ENCODE results near the gene ZNF609.
A peak's percentile ranks its signal among the peaks of the same experiment; 100 is the strongest.

ZNF609 gene

DNA sequence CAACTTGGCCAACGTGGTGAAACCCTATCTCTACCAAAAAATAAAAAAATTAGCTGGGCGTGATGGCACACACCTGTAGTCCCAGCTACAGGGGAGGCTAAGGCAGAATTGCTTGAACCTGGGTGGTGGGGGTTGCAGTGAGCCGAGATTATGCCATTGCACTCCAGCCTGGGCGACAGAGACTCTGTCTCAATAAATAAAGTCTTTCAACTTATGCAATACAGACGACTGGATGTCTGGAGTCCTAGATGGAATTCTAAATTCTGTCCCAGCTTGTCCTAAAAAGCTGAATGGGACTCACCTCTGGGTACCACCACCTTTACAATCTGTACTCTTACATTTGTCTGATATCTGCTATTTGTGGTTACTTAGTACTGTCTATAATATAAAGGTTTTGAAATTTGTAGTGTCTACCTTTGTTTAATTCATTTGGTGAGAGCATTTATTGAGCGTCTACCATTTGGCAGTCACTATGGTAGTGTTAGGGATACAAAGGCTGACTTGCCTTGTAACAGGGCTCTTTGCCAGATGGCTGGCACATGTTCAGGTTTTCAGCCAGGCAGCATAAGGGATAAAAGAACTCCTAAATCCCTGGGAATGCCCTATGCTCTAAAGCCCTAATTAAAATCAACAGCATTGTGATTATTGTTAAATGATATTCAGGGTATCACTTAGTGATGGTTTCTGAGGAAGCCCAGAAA is 7.2 kb upstream of the ZNF609 start:
- Histone ChIP-seq H3K4me1 (peaks cover 39 to 58% (median 46%) of the 10 kb centered on the region in 10 experiments), H3K9ac (no peak overlapping the region), H3K27ac (no peak overlapping the region), H3K36me3 (peaks cover 12 to 52% (median 23%) of the 10 kb centered on the region in 11 experiments; a peak in 21 of 22 replicates), H3K27me3 (no peaks in the 10 kb centered on the region), H4K20me1 (peaks cover 0 to 25% (median 0%) of the 10 kb centered on the region in 11 experiments; a peak in 5 of 22 replicates), H3K4me2 (peak overlapping the region in 2 of 11 experiments; percentile 91 to 93; a peak in 4 of 22 replicates), H3K9me3 (replicated peaks in 1 of 11) (no peaks in the 10 kb centered on the region), H3K4me3 (no peak overlapping the region)
- TF ChIP-seq Cebpa-rat (IDR thresholded peaks at IDR 0.05) = no peak

GRCh38 chr15:64453689-64454037 is 6.7 kb upstream of the ZNF609 start:
- TF ChIP-seq Cebpa-rat (IDR thresholded peaks at IDR 0.05) = no peak
- Histone ChIP-seq H3K9ac (no peak overlapping the region), H3K36me3 (peaks cover 11 to 47% (median 19%) of the 10 kb centered on the region in 11 experiments; a peak in 20 of 22 replicates), H3K27me3 (no peaks in the 10 kb centered on the region), H3K4me1 (peaks cover 37 to 59% (median 43%) of the 10 kb centered on the region in 10 experiments), H3K9me3 (replicated peaks in 1 of 11) (no peaks in the 10 kb centered on the region), H3K4me3 (no peak overlapping the region), H3K27ac (0 out of 22 replicates have a peak overlapping the region, but pooled peaks of 1 of the 11 experiments have one; percentile 11), H3K4me2 (peak overlapping the region in 6 of 11 experiments; percentile 9 to 93 (median 86); a peak in 8 of 22 replicates), H4K20me1 (peaks cover 0 to 25% (median 0%) of the 10 kb centered on the region in 11 experiments; a peak in 5 of 22 replicates)

- Histone ChIP-seq H3K9ac (no peak overlapping the region), H4K20me1 (peaks cover 0 to 25% (median 0%) of the 10 kb centered on the region in 11 experiments; a peak in 5 of 22 replicates), H3K4me1 (peaks cover 37 to 65% (median 46%) of the 10 kb centered on the region in 10 experiments), H3K27me3 (no peaks in the 10 kb centered on the region), H3K36me3 (peaks cover 7 to 41% (median 13%) of the 10 kb centered on the region in 11 experiments; a peak in 17 of 22 replicates), H3K27ac (no peak overlapping the region; a peak in 1 of 22 replicates), H3K4me3 (no peak overlapping the region), H3K4me2 (peak overlapping the region in 9 of 11 experiments; percentile 9 to 93 (median 83); a peak in 14 of 22 replicates), H3K9me3 (replicated peaks in 1 of 11) (no peaks in the 10 kb centered on the region)
- no peak for TF ChIP-seq Cebpa-rat (IDR thresholded peaks at IDR 0.05)
Observed at GRCh38 chr15:64454282-64454681, 6.1 kb upstream of the ZNF609 start.

DNA sequence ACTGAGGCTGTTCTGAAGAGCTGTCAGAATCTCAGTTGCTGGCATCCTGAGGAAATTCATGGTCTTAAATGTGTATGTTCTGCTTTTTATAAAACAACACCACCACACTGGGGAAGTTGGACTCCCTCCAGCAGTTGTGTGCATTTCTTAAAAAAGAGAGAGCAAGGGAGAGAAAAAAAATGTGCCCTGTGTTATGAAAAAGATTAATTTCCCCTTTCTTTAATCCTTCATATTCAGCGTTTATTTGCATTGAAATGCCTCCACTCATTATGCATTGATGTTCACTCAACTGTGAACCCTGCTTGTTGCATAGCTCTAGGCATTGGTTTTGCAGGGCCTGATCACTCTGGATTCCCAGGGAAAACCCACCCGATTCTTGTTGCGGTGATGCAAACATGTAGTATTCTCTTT is 4.4 kb upstream of the ZNF609 start:
- no peaks in the 10 kb centered on the region for H3K9me3 ChIP-seq (replicated peaks in 1 of 11)
- TF ChIP-seq Cebpa-rat (IDR thresholded peaks at IDR 0.05) = no peak
- peak overlapping the region; percentile 62 to 93 (median 83) for H3K4me2 ChIP-seq
- peak overlapping the region; percentile 6 to 61 (median 47); a peak in 19 of 22 replicates for H3K9ac ChIP-seq
- H3K36me3 ChIP-seq = peaks cover 0 to 24% (median 1%) of the 10 kb centered on the region in 11 experiments; a peak in 8 of 22 replicates
- H3K27ac ChIP-seq = peak overlapping the region; percentile 28 to 75 (median 59); a peak in 21 of 22 replicates
- no peaks in the 10 kb centered on the region for H3K27me3 ChIP-seq
- peaks cover 0 to 25% (median 0%) of the 10 kb centered on the region in 11 experiments; a peak in 5 of 22 replicates for H4K20me1 ChIP-seq
- peak overlapping the region in 3 of 10 experiments; percentile 15 to 36 (median 35); a peak in 4 of 20 replicates for H3K4me3 ChIP-seq
- peaks cover 47 to 75% (median 55%) of the 10 kb centered on the region in 10 experiments for H3K4me1 ChIP-seq

GRCh38 chr15:64456634-64457108 is 3.7 kb upstream of the ZNF609 start:
- H3K27ac ChIP-seq = peak overlapping the region; percentile 28 to 75 (median 59); a peak in 19 of 22 replicates
- no peaks in the 10 kb centered on the region for H3K9me3 ChIP-seq (replicated peaks in 1 of 11)
- no peak for TF ChIP-seq Cebpa-rat (IDR thresholded peaks at IDR 0.05)
- H3K27me3 ChIP-seq = no peaks in the 10 kb centered on the region
- peaks cover 51 to 77% (median 58%) of the 10 kb centered on the region in 10 experiments for H3K4me1 ChIP-seq
- peak overlapping the region in 7 of 11 experiments; percentile 36 to 59 (median 45); a peak in 7 of 22 replicates for H3K9ac ChIP-seq
- H3K4me2 ChIP-seq = peak overlapping the region; percentile 62 to 93 (median 83)
- H4K20me1 ChIP-seq = peaks cover 0 to 27% (median 3%) of the 10 kb centered on the region in 11 experiments; a peak in 14 of 22 replicates
- peaks cover 0 to 17% (median 0%) of the 10 kb centered on the region in 11 experiments; a peak in 7 of 22 replicates for H3K36me3 ChIP-seq
- peak overlapping the region in 3 of 10 experiments; percentile 15 to 36 (median 35); a peak in 1 of 20 replicates for H3K4me3 ChIP-seq

DNA sequence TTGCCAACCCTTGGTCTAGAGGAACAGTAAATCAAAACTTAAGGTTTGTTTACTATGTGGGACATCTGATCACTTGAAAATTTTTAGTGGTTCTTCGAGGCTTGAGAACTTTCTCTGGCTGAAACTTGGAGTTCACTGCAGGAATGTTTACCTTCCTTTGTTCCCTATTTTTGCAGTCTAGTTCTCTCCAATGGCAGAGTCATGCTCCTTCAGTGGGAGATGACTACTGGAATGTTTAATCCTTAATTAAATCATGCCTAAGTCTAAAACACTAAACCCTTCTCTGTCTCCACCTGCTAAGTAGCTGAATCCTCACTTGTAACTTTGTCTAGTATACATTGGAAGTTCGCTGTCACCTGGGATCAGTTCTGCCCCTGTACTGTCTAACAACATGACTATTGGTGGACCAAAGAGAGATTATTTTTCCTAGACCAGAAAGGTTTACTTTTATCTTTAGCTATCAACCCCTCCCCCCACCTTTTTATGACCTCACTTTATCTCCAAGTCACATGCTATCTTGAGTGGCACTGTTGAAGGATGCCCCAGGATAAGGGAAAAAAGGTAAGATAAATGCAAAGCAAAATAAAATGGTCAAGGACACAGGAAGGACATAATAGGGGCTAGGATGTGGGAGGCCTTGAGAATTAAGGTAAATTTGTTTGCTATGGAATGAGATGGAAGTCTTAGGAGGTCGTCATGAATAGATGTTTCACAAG is 1.2 kb upstream of the ZNF609 start:
- H3K4me1 ChIP-seq = peaks cover 68 to 87% (median 75%) of the 10 kb centered on the region in 10 experiments
- no peaks in the 10 kb centered on the region for H3K27me3 ChIP-seq
- peak overlapping the region in 3 of 10 experiments; percentile 61 to 71 (median 65); a peak in 2 of 20 replicates for H3K4me3 ChIP-seq
- peaks cover 13 to 42% (median 26%) of the 10 kb centered on the region in 11 experiments; a peak in 19 of 22 replicates for H4K20me1 ChIP-seq
- H3K9ac ChIP-seq = no peak overlapping the region; a peak in 1 of 22 replicates
- peak overlapping the region in 4 of 11 experiments; percentile 74 to 87 (median 82); a peak in 4 of 22 replicates for H3K27ac ChIP-seq
- no peaks in the 10 kb centered on the region for H3K9me3 ChIP-seq (replicated peaks in 1 of 11)
- no peak for TF ChIP-seq Cebpa-rat (IDR thresholded peaks at IDR 0.05)
- H3K36me3 ChIP-seq = peaks cover 0 to 13% (median 0%) of the 10 kb centered on the region in 11 experiments; a peak in 6 of 22 replicates
- H3K4me2 ChIP-seq = peak overlapping the region; percentile 54 to 93 (median 79); a peak in 21 of 22 replicates

DNA sequence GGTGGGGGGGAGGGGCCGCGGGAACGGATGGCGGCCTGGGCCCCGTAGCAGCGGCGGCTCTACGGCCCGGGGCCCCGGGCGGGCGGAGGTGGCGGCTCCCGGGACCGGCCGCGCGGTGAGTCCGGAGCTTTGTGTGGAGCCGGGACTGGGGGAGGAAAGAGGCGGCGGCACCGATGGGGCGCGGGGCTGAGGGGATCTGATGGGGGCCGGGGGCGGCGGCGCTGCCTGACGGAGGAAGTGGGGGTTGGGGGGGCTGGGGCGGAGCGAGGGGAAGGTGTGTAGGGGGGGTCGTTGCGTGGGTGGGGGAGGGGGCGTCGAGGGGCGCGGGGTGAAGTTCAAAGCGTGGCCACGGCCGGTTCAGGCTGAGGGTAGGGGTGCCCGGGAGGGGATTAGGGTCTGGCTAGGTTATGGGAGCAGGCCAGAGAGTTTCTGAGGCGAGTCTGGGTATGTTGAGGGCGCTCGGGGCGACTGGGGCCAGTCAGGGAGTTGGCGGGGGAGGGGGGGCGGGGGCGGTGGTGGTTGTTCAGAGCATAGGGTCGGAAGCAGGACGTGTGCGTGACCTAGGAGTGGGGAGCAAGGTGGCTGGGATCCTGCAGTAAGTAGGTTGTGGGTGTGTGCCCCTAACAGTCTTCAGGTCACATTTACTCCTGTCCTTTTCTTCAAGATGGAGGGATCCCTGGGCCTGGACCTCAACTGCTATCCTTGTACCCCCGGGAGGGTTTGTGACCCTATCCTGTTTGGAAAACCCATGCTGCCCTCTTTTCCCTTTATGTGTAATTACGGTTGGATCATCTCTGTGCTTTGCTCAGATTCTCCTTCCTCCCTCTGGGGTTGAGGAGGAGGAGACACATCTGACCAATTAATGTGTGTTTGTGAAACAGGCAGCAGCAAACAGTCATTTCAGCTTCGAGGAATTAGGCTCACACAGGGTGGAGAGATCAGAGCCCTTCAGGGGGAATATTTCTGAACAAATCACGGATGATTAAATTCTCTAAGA is 644 bp downstream of the ZNF609 start:
- H4K20me1 ChIP-seq = peaks cover 31 to 54% (median 44%) of the 10 kb centered on the region in 11 experiments; a peak in 19 of 22 replicates
- peaks cover 0 to 30% (median 11%) of the 10 kb centered on the region in 11 experiments; a peak in 15 of 22 replicates for H3K36me3 ChIP-seq
- no peaks in the 10 kb centered on the region for H3K9me3 ChIP-seq (replicated peaks in 1 of 11)
- peak overlapping the region; percentile 60 to 76 (median 65) for H3K4me3 ChIP-seq
- H3K27ac ChIP-seq = peak overlapping the region; percentile 41 to 87 (median 80); a peak in 21 of 22 replicates
- H3K4me2 ChIP-seq = peak overlapping the region; percentile 84 to 100 (median 94)
- no peaks in the 10 kb centered on the region for H3K27me3 ChIP-seq
- no peak for TF ChIP-seq Cebpa-rat (IDR thresholded peaks at IDR 0.05)
- H3K9ac ChIP-seq = peak overlapping the region; percentile 72 to 85 (median 80)
- H3K4me1 ChIP-seq = peaks cover 59 to 88% (median 72%) of the 10 kb centered on the region in 10 experiments

Measured in BLaER1 treated with 17β-estradiol and CSF1 and Interleukin-3, amounts not matched to agents 10 nM and 100 nM (cell line).